HS-5 (cell line): ENCODE data around the gene RYR2.

Source experiments
- DNase-seq: peaks from one replicate; pipeline ENCODE4 v3.0.0-alpha.2; 2012; ENCODE audit warnings: low read depth

Gene RYR2

GRCh38 chr1:237032029-237032428 is 10.0 kb upstream of the RYR2 start:
- DNase-seq = no peak

DNA sequence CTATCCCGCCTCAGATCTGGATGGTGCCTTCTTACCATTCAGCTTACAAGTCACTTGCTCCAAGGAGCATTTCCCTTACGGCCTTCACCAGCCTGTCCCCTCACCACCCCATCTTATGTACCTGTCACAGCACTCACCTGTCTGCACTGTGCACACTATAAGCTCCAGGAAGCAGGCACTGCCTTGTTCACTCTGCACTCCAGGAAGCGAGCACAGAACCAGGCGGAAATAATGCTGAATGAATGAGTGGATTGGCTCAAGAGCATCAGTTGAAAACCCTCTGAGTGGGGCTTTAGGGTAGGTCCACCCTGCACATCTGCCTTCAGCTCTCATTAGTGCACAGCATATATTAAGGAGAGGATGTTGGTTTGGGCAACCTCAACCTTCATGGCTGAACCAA is 8.9 kb upstream of the RYR2 start:
- DNase-seq = no peak

DNA sequence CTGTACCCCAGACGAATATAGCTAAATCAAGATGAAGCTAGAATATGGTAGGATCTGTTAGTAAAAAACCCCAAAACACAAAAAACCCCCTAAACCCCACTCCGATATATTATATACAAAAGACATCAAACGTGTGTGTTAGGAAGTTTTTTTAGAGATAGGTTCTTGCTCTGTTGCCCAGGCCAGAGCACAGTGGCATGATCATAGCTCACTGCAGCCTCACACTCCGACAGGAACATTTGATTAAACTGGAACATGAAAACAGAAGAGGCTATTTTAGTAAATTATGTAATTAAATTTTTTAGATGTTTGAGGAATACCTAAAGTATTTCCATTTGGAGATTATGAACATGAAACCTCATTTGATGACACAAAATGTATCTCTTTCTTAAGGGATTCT is 8.2 kb upstream of the RYR2 start:
- DNase-seq = no peak

DNA sequence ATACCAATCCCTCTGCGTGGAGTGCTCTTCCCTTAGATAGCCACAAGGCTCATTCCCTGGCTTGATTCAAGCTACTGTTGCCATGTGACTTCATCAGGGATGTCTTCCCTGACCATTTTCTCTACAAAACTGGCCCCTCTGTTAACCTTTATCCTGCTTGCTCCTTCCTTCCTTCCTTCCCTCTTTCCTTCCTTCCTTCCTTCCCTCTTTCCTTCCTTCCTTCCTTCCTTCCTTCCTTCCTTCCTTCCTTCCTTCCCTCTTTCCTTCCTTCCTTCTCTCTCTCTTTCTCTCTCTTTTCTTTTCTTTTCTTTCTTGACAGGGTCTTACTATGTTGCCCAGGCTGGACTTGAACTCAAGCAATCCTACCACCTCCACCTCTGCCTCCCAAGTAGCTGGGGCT is 6.2 kb upstream of the RYR2 start:
- no peak for DNase-seq

DNA sequence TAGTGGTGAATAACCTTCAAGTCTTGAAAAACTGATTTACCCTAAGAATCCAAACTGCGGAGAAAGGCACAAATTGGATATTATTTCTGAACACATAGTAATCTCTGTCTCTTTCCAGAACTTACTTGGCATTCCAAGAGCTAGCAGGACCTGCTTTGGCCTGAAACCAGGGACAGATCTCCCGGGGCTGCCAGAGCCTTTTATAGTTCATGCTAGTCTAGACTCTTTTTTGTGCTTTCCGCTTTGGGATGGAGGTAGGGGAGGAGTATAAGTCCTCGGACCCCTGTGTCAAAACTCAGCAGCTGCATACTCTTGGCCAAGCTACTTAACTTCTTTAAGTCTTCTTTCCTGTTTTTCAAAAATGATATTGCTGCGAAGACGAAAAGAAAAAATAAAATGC is 3.8 kb upstream of the RYR2 start:
- no peak for DNase-seq

- no peak for DNase-seq
Measured at GRCh38 chr1:237040823-237041222, 1.2 kb upstream of the RYR2 start.

- no peak for DNase-seq
Measured at GRCh38 chr1:237041461-237041794, 556 bp upstream of the RYR2 start.

GRCh38 chr1:237042526-237042891 is 525 bp downstream of the RYR2 start:
- no peak for DNase-seq

DNA sequence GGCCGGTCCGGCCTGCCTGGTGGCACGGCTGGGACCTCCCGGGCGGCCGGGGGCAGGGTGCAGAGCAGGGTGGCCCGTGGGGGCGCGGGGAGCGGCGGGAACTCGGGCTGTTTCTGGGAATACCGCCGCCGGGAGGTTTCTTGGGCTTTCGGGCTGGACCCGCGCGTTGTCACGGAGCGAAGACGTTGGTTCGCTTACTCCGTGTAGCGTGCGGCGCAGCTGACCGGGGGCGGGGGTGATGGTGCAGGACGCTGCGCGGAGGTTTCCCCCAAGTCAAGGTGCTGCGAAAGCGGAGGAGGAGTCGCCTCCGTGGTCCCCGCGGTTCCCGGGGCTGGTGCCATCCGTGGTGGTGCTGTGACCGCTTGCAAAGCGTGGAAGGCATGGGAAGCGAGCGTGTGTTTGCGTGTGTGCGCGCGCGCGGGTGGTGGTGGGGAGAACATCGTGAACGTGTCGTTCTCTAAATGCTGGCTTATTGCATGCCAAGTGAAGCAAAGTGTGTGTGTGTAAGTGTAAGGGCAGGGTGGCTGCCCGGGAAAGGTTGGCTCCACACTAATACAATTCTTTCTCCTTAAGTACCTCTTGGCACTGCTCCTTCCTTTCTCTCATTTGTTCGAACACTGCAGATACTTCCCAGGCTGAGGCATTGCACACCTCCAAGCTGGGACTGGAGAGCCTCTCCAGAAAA is 1.1 kb downstream of the RYR2 start:
- no peak for DNase-seq

DNA sequence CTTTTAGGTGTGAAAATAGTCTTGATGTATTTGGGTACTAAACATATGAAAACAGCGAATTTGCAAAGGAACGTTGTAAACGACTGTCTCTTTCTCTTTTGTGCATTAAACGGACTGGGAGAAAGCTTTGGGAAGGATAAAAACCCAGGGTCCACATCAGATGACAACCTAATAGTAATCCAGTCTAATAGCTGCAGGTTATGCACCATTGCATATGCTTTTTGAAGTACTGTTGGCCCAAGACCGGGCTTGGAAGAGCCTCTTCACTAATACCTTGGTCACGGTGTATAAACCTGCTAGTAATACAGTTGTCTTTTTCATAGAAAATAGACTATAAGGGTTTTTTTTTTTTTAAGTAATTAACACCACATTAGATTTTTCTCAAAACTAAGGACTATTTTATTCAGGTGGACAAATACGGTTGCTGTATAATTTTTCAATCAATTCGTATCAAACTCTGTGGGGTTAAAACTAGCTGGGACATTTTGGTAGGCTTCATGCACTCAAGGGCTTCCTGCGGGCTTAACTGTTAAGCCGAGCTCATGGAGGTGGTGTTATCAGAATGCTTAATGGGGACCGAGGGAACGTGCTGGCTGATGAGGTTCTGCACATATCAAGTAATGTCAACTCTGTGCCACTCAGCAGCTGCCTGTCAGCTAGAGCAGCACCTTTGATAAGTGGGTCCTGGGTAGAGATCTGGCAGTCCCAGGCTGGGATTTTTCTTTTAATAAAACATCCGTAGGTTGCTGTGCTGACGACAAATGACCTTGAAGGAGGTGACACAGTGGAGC is 2.1 kb downstream of the RYR2 start:
- DNase-seq = no peak

GRCh38 chr1:237045278-237046016 is 3.5 kb downstream of the RYR2 start:
- no peak for DNase-seq

DNA sequence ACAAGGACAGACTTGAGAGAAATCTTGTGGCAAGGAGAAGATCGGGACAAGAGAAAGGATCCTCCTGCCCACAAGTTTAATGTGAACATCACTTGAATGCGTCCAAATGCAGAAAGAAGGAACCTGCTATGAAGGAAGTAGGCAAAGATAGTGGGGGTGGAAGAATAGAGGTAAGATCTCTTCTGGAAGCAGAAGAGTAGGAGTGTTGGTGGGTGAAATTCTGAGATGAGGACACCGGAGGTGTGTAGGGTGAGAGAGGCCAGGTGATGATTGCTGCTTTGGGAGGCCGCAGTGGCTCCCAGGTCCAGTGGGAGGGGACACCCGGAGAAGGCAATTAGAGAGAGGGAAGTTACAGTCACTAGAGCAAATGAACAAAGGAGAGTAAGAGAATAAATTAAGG is 6.8 kb downstream of the RYR2 start:
- DNase-seq = no peak

GRCh38 chr1:237050185-237050584 is 8.2 kb downstream of the RYR2 start:
- DNase-seq = no peak

GRCh38 chr1:237050915-237051314 is 8.9 kb downstream of the RYR2 start:
- DNase-seq = no peak

DNA sequence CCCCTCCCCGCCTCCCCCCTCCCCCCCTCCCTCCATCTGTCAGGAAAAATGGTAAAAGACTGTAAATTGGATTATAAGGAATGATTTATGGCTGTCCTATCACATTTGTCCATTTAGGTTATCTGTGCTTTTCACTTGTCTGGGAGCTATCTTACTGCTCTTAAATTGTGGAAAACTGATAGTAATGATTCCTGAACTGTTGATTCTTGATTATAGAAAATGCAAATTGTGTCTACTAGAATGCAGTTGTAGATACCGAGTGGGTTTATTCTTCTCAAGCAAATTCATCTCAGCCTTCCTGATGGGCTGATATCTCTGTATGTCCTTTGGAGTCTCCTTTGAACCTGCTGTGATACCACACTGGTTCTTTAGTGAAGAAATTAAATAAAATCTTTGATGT is 12.3 kb downstream of the RYR2 start:
- no peak for DNase-seq

DNA sequence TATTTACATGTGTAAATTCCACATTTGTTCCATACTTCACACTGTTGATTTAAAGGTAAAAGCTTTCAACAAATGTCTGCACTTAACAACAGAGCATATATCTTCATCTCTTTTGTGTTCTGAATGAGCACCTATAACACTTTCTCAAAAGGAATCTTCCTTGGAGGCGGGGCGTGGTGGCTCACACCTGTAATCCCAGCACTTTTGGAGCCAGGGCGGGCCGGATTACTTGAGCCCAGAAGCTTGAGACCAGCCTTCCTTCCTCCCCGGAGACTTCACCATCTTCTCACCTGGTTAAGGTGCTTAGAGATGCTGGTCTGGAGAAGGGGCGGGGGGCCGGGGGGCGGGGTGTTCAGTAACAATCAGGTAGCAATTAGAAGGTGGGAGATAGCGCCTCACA is 16.5 kb downstream of the RYR2 start:
- DNase-seq = no peak

DNA sequence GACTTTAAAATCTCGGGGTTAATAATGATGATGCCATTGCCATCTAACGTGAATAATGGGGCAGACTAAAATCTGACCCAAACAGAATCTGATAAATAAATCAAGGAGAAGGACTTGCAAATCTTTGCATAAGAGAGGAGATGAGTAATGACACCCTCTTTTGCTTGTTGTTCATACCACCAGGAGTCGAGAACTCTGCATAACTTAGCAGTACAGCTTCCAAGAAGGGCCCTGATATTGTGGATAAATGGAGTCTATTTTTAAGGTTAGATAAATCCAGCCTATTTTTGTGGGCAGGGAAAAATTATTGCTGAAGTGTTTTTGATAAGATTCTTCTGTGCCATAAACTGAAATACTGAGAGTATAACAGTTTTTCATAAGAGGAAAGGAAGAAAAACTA is 17.3 kb downstream of the RYR2 start:
- DNase-seq = no peak

- no peak for DNase-seq
Measured at GRCh38 chr1:237062976-237063375, 21.0 kb downstream of the RYR2 start.

DNA sequence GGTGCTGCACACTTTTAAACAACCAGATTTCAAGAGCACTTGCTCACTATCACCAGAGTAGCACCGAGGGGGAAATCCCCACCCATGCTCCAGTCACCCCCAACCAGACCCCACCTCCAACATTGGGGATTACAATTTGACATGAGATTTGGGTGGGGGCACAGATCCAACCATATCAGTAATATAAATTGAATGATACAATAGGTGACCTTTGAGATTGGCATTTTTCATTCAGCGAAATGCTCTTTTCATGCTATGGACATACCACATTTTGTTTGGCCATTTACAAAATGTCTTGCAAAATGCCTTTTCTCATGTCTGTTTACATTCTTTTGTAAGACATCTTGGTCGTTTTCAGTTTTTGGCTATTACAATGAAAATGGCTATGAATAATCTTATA is 23.9 kb downstream of the RYR2 start:
- no peak for DNase-seq

- no peak for DNase-seq
Measured at GRCh38 chr1:237070519-237070918, 28.5 kb downstream of the RYR2 start.

DNA sequence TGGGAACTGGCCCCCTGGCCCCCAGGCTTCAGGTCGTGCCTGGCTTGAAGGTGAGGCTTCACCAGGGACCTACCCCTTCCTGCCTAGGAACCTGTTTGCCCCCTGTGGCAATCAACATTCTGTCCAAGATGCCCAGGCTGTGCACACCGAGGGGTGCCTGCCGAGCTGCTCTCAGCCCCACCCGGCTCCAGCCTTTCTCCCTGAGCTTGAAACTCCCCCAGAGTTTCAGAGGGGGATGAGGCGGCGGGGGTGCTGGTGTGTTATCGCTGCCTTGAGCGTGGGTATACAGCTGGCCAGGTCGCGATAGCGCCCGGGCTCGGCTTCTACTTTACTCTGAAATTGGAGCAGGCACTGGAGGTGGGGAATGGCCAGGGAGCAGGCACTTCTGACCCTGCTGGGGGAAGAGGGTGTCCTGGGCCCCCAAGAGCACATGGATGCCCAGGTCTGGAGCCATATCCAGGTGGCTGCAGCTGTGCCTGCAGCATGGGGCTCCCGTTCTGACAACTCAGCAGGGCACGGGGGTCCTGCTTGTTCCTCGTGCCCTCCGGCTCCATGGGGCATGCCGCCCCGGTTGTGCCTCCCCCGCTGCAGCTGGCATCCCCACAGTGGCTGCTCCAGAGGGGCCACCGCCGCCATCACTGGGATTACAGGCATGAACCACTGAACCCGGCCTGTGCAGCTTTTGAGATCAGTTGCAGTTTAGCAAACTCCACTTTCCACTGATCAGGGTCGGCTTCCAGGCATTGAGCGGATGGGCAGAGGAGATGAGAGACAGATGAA is 29.8 kb downstream of the RYR2 start:
- no peak for DNase-seq

DNA sequence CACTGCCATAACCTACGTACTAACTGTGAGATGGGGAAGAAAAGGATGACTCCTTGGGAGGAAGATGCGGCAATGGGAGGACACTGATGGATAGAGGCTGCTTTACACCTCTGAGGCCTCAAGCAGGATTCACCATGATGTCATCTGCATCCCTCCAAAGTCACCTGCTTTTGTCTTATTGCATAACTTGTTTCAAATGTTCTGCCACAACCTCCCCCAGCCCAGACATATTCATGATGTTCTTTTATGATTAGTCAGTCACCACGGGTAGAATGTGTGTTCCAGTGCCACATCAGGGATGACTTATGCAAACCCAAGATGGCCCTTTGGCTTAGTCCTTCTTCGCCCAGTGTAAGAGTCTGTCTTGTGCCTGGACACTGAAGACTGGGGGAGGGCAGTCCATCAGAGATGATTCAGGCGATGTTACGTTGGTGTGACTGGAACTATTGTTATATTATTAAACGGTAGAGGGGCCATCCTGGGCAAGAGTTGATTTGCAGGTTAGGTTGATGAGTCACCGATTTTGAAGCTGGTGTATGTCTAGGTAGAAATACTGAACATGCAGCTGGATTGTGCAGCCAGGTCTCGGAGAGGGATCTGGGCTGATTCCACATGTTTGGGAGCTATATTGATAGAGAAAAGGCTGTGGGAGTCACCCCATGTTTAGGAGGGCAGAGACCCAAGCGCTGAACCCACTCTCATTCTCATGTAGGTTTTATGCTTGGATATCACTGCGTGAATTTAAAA is 32.6 kb downstream of the RYR2 start:
- DNase-seq = no peak
